HepG2 (cell line): ENCODE measurements around the gene EDEM3. TPM values are rescaled to one million over a fixed set of nuclear protein-coding genes. Genes with fewer than 3 reads are reported as not detected.

ENCODE experiments used
- ATAC-seq: fragments of 200-7000 bp; cut with Tn5 transposase; 3 replicates; pipeline ENCODE4 v1.9.1; 2020; ENCODE audit warnings: mild to moderate bottlenecking, moderate library complexity
- BruUV-seq: library from RNA; stranded (reverse); fragments of 400-500 nt; replicated peaks from 2 replicates; lab custom pipeline; 2021; lab: Mats Ljungman, UMichigan
- CTCF ChIA-PET: fragments of 300-600 bp; formaldehyde crosslinking; extraction: SDS; loops from one replicate; lab custom pipeline; 2021; ENCODE audit warnings: low total read pairs, inconsistent platforms, low intra/inter-chr PET ratio; lab: Yijun Ruan, JAX
- POLR2A ChIA-PET: fragments of 350-600 bp; sonication (Branson Sonifier 250); formaldehyde crosslinking; loops from one replicate; lab custom pipeline; 2020; ENCODE audit warnings: antibody characterized with exemption, inconsistent platforms; lab: Yijun Ruan, JAX
- DNase-seq: peaks from one replicate; pipeline ENCODE4 v3.0.0-alpha.2; 2015; ENCODE audit warnings: low spot score
- FAIRE-seq: peaks from 3 replicates; lab custom pipeline; 2011; peaks lifted over from hg19 to GRCh38; lab: Jason Lieb, UNC
- H2AFZ ChIP-seq: one replicate; pipeline ENCODE4 v1.6.1; 2011; ENCODE audit warnings: low read length, inconsistent platforms
- H3K27ac ChIP-seq: fragments of 300-600 bp; 3 replicates; pipeline ENCODE4 v1.8.0; 2011; ENCODE audit warnings: mixed run types, mild to moderate bottlenecking, mixed read lengths, low read length, inconsistent platforms; ENCODE audit not compliant: insufficient read depth; ENCODE audit errors: extremely low read length
- H3K27me3 ChIP-seq, 2 experiments: fragments of 200-600 bp in 1 of 2; 2 replicates in 1 of 2; 3 replicates in 1 of 2; pipeline versions ENCODE4 v1.6.0 to v1.8.0; 2011; ENCODE audit warnings: low read length in 2 of 2, mild to moderate bottlenecking in 2 of 2, moderate library complexity in 2 of 2, inconsistent platforms in 1 of 2; ENCODE audit not compliant: insufficient read depth in 2 of 2, control insufficient read depth in 1 of 2
- H3K36me3 ChIP-seq, 2 experiments: fragments of 200-600 bp in 1 of 2; replicated peaks in 1 of 2; 2 replicates in 1 of 2; 3 replicates in 1 of 2; pipeline versions ENCODE4 v1.5.1 to v1.8.0; 2011; ENCODE audit warnings: low read length in 2 of 2, inconsistent platforms in 1 of 2; ENCODE audit not compliant: insufficient read depth in 2 of 2, control insufficient read depth in 1 of 2
- H3K4me1 ChIP-seq: 2 replicates; pipeline ENCODE4 v1.5.1; 2012; ENCODE audit warnings: low read length, inconsistent platforms; ENCODE audit not compliant: insufficient read depth
- H3K4me2 ChIP-seq: 2 replicates; pipeline ENCODE4 v1.6.0; 2011; ENCODE audit warnings: low read depth, low read length, inconsistent platforms
- H3K4me3 ChIP-seq, 3 experiments: fragments of 200-600 bp in 1 of 3; sonication (generic), shearing (Covaris generic) in 1 of 3; replicated peaks in 1 of 3; 2 replicates each; pipeline ENCODE4 v1.5.1; 2011 to 2016; ENCODE audit warnings: low read length in 3 of 3, inconsistent platforms in 2 of 3, low read depth in 2 of 3, mild to moderate bottlenecking in 2 of 3, control low read depth in 1 of 3, mixed read lengths in 1 of 3; ENCODE audit not compliant: insufficient read depth in 1 of 3
- H3K79me2 ChIP-seq: one replicate; pipeline ENCODE4 v1.6.1; 2011; ENCODE audit warnings: low read length, inconsistent platforms; ENCODE audit not compliant: insufficient read depth
- H3K9ac ChIP-seq: 2 replicates; pipeline ENCODE4 v1.6.0; 2011; ENCODE audit warnings: mild to moderate bottlenecking, low read depth, low read length, inconsistent platforms; ENCODE audit not compliant: insufficient read depth
- H3K9me3 ChIP-seq: 2 replicates; pipeline ENCODE4 v1.5.1; 2012; ENCODE audit warnings: mild to moderate bottlenecking, low read length
- H4K20me1 ChIP-seq: 2 replicates; pipeline ENCODE4 v1.6.0; 2011; ENCODE audit warnings: inconsistent platforms, mild to moderate bottlenecking, low read length, moderate library complexity; ENCODE audit not compliant: insufficient read depth
- FOXP1 ChIP-seq, 2 experiments: fragments of 450-650 bp in 1 of 2; IDR thresholded peaks; 2 replicates each; pipeline ENCODE4 v1.6.1; 2017 to 2018; ENCODE audit warnings: antibody characterized with exemption in 1 of 2
- HNRNPUL1 ChIP-seq: fragments of 200-400 bp; formaldehyde crosslinking; IDR thresholded peaks from 2 replicates; pipeline ENCODE4 v1.6.1; 2017; ENCODE audit warnings: low read depth, mild to moderate bottlenecking, low read length, moderate library complexity
- MLX ChIP-seq: IDR thresholded peaks from 2 replicates; pipeline ENCODE4 v1.6.1; 2016
- NBN ChIP-seq: fragments of 450-650 bp; conservative IDR thresholded peaks from 2 replicates; pipeline ENCODE4 v1.6.1; 2017
- PRDM15 ChIP-seq: sonication (generic); formaldehyde crosslinking; IDR thresholded peaks from 2 replicates; pipeline ENCODE4 v1.4.0; 2020; ENCODE audit warnings: missing genetic modification reagents
- SKI ChIP-seq: fragments of 450-650 bp; IDR thresholded peaks from one replicate; pipeline ENCODE4 v1.6.1; 2018; ENCODE audit warnings: mild to moderate bottlenecking; ENCODE audit not compliant: partially characterized antibody
- ZFAT ChIP-seq: sonication (generic); formaldehyde crosslinking; conservative IDR thresholded peaks from 2 replicates; pipeline ENCODE4 v1.8.1; 2023; ENCODE audit warnings: missing genetic modification reagents, inconsistent platforms
- ZFP41 ChIP-seq: sonication (generic); formaldehyde crosslinking; IDR thresholded peaks from 2 replicates; pipeline ENCODE4 v1.4.0; 2020; ENCODE audit warnings: mild to moderate bottlenecking, missing genetic modification reagents, borderline replicate concordance
- ZFP90 ChIP-seq: sonication (generic); formaldehyde crosslinking; IDR thresholded peaks from 2 replicates; pipeline ENCODE4 v1.8.0; 2022; ENCODE audit warnings: missing genetic modification reagents, mild to moderate bottlenecking, inconsistent platforms, borderline replicate concordance
- ZFX ChIP-seq: sonication (generic); formaldehyde crosslinking; IDR thresholded peaks from 2 replicates; pipeline ENCODE4 v1.4.0; 2020; ENCODE audit warnings: mild to moderate bottlenecking, low read depth, missing genetic modification reagents, moderate library complexity
- ZMAT3 ChIP-seq: sonication (generic); formaldehyde crosslinking; conservative IDR thresholded peaks from 2 replicates; pipeline ENCODE4 v1.7.0; 2021; ENCODE audit warnings: missing genetic modification reagents
- ZNF20 ChIP-seq: sonication (generic); formaldehyde crosslinking; IDR thresholded peaks from 2 replicates; pipeline ENCODE4 v1.4.0; 2020; ENCODE audit warnings: mild to moderate bottlenecking, moderate library complexity, missing genetic modification reagents
- ZNF256 ChIP-seq: sonication (generic); formaldehyde crosslinking; conservative IDR thresholded peaks from 2 replicates; pipeline ENCODE4 v1.4.0; 2020; ENCODE audit warnings: missing genetic modification reagents
- ZNF382 ChIP-seq: sonication (generic); formaldehyde crosslinking; IDR thresholded peaks from 2 replicates; pipeline ENCODE4 v1.5.0; 2020; ENCODE audit warnings: missing genetic modification reagents, mild to moderate bottlenecking, borderline replicate concordance
- ZNF619 ChIP-seq: sonication (generic); formaldehyde crosslinking; IDR thresholded peaks from 2 replicates; pipeline ENCODE4 v1.4.0; 2020; ENCODE audit warnings: mild to moderate bottlenecking, missing genetic modification reagents
- whole genome bisulfite sequencing: methylation state at CpG from one replicate; pipeline ENCODE4 v1.1.6; 2017; ENCODE audit warnings: low lambda C conversion rate; 5-methylcytosine and 5-hydroxymethylcytosine counted together
- in situ Hi-C: cut with HindIII; loops from 2 replicates; pipeline ENCODE4 v1.10.0; 2017; ENCODE audit warnings: low pct_unique_long_range_greater_than_20kb; ENCODE audit not compliant: extremely low pct_ligation_motif_present
- intact Hi-C: fragments of 100-400 bp; cut with micrococcal nuclease; formaldehyde crosslinking; loops from one replicate; pipeline ENCODE4 v1.10.0; 2022; ENCODE audit not compliant: unreplicated experiment
- polyA plus RNA-seq, 8 experiments: library from polyadenylated mRNA; depleted of rRNA in 3 of 8; stranded (reverse) in 7 of 8; unstranded in 1 of 8; fragments of >200 nt; fragmentation: Illumina TruSeq in 4 of 8; extraction: Trizol in 4 of 8; gene quantifications; 2 replicates each; pipeline versions ENCODE4 v1.2.1 to v1.2.3, GENCODE V29; 2011 to 2016; ENCODE audit warnings: low read depth in 4 of 8, missing spikeins in 1 of 8, mixed read lengths in 1 of 8; ENCODE audit not compliant: insufficient read depth in 1 of 8
- total RNA-seq, 5 experiments: library from RNA; depleted of rRNA; stranded (reverse); fragments of >200 nt; fragmentation: Illumina TruSeq; extraction: Trizol; gene quantifications; 2 replicates each; pipeline ENCODE4 v1.2.3, GENCODE V29; 2016; ENCODE audit warnings: low read depth in 1 of 5
- TF ChIP-seq, protein P1 (sequence below): sonication (generic); formaldehyde crosslinking; conservative IDR thresholded peaks from 2 replicates; pipeline ENCODE4 v1.4.0; 2020; ENCODE audit warnings: missing genetic modification reagents

Gene EDEM3
- total and polyA plus RNA-seq, 2 of the 13 experiments (the other 11 are each of a cell fraction or from before 2014, with no cell fraction given), result 13.1 to 18.2 TPM

DNA sequence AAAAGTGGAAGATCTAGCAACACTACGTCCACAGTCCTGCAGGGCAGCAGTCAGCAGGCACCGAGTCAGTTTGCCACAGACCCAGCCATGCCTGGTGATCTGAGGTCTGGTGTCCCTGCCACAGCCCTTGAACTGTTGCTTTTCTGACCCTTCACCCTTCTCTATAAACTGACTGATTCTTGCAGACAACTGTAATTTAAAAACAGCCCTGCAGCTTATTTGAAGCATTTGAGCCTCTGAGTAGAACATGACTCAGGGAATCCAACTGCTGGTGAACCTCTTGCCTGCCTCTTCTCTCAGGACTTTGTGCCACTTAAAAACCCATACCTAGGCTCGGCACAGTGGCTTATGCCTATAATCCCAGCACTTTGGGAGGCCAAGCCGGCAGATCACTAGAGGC lies 107.2 kb downstream of the EDEM3 start:
- no peak overlapping the region for H3K9ac ChIP-seq
- no peak for FAIRE-seq
- H3K4me2 ChIP-seq, result no peak overlapping the region
- TF ChIP-seq ZNF20 (CRISPR knock-in tag), result no peak
- no peak for TF ChIP-seq PRDM15
- TF ChIP-seq HNRNPUL1, result no peak
- no peak for TF ChIP-seq FOXP1 (IDR thresholded peaks at IDR 0.05)
- no peak for TF ChIP-seq FOXP1 (CRISPR knock-in tag; IDR thresholded peaks at IDR 0.05)
- TF ChIP-seq SKI, result no peak
- no peak for TF ChIP-seq ZFX (CRISPR knock-in tag)
- no peak for TF ChIP-seq MLX (CRISPR knock-in tag)
- TF ChIP-seq, protein P1, sequence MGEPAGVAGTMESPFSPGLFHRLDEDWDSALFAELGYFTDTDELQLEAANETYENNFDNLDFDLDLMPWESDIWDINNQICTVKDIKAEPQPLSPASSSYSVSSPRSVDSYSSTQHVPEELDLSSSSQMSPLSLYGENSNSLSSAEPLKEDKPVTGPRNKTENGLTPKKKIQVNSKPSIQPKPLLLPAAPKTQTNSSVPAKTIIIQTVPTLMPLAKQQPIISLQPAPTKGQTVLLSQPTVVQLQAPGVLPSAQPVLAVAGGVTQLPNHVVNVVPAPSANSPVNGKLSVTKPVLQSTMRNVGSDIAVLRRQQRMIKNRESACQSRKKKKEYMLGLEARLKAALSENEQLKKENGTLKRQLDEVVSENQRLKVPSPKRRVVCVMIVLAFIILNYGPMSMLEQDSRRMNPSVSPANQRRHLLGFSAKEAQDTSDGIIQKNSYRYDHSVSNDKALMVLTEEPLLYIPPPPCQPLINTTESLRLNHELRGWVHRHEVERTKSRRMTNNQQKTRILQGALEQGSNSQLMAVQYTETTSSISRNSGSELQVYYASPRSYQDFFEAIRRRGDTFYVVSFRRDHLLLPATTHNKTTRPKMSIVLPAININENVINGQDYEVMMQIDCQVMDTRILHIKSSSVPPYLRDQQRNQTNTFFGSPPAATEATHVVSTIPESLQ (CRISPR knock-in tag), result no peak
- no peak for TF ChIP-seq ZNF619 (CRISPR knock-in tag)
- no peak for TF ChIP-seq ZNF382
- no peak for TF ChIP-seq NBN
- TF ChIP-seq ZNF256 (CRISPR knock-in tag), result no peak
- TF ChIP-seq ZMAT3 (CRISPR knock-in tag), result no peak
- TF ChIP-seq ZFAT (CRISPR knock-in tag), result no peak
- TF ChIP-seq ZFP41 (CRISPR knock-in tag), result no peak
- no peak for TF ChIP-seq ZFP90 (CRISPR knock-in tag)
- in situ Hi-C loops, result no loop called here
- ChIA-PET CTCF (no interaction called here), POLR2A (no interaction called here)
- H3K36me3 ChIP-seq, result no peaks in the 10 kb centered on the region
- no peak overlapping the region for H3K4me3 ChIP-seq
- no peaks in the 10 kb centered on the region; a peak in 2 of 5 replicates for H3K27me3 ChIP-seq
- H3K79me2 ChIP-seq, result no peaks in the 10 kb centered on the region
- no peak for DNase-seq
- no peak overlapping the region for H3K27ac ChIP-seq
- intact Hi-C loops, result no loop called here
- no peaks in the 10 kb centered on the region for H3K9me3 ChIP-seq
- H2AFZ ChIP-seq, result no peak overlapping the region
- no TSS peak for BruUV-seq
- WGBS, result 33% methylated on average over 3 of the region's 4 CpGs
- H4K20me1 ChIP-seq, result no peaks in the 10 kb centered on the region
- no peaks in the 10 kb centered on the region for H3K4me1 ChIP-seq
- ATAC-seq, result no peak; the same call in 2 of the 3 replicates
